HG03521 (cell line): ENCODE results near the gene CD33.
"Not testable (repeated sequence)": the region's sequence is repeated elsewhere in the genome, so short reads cannot be mapped to it uniquely, and the experiment has no call there.

Experiments used
- ATAC-seq: cut with Tn5 transposase; IDR thresholded peaks from one replicate; pipeline ENCODE4 v1.9.1; 2021; ENCODE audit warnings: mild to moderate bottlenecking, moderate library complexity; ENCODE audit not compliant: unreplicated experiment

CD33 gene

DNA sequence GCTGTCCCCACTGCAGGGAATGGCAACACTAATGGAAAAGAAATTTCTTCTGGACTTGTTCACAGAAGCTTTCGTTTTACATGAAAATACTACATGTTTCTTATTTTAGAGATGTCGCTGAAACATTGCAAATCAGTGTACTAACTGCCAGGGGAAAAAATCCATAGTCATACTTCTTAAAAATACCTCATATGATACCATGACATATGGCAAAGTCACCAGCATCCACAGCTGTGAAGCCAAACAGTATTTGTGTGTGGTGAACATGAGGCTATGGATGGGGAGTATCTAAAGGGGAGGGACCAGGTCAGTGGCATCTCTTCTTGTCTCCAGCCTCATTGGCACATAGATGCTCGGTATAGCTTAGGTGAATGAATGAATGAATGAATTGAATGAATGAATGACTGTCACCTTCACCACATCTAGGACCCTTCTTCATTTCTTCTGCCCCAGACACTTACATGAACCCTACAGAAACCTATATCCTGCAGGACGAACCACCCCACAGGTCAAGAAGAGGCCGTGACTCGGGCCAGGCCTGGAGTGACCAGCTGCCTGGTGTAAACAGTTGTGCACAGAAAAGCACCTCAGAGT lies 14.6 kb upstream of the CD33 start:
- no peak for ATAC-seq

DNA sequence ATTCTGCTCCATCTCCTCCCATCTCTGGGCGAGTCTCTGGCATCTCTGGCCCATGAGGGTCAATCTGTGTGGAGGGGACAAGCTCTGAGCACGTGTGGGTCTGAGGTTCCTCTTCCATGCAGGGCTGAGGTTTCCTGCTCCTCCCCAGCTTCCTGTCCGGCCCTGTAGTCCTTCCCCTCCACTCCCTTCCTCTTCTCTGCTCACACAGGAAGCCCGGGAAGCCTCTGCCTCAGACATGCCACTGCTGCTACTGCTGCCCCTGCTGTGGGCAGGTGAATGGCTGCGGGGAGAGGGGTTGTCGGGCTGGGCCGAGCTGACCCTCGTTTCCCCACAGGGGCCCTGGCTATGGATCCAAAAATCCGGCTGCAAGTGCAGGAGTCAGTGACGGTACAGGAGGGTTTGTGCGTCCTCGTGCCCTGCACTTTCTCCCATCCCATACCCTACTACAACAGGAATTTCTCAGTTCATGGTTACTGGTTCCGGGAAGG lies 14.0 kb upstream of the CD33 start:
- not testable (repeated sequence) for ATAC-seq

DNA sequence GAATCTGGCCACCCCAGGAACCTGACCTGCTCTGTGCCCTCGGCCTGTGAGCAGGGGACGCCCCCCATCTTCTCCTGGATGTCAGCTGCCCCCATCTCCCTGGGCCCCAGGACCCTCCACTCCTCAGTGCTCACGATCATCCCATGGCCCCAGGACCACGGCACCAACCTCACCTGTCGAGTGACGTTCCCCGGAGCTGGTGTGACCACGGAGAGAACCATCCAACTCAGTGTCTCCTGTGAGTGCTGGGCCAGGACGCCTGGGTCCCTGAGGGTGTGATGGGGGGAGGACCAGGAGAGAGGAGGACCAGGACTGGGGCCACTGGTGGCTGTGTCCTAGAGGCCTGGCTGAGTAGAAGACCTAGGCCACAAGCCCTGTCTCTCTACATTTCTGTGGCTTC lies 13.0 kb upstream of the CD33 start:
- ATAC-seq: no peak

GRCh38 chr19:51219307-51219706 lies 5.6 kb upstream of the CD33 start:
- no peak for ATAC-seq

DNA sequence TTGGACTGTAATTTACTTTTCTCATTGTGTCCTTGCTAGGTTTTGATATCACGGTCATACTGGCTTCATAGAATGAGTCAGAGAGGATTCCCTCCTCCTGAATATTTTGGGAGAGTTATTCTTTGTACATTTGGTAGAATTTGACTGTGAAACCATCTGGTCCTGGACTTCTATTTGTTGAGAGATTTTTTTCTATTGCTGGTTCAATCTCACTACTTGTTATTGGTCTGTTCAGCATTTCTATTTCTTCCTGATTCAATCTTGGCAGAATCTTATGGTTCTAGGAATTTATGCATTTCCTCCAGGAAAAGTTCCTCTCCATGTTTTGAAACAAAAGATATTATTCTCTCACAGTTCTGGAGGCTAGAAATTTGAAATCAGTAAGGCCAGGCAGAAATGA lies 4.9 kb upstream of the CD33 start:
- ATAC-seq: no peak

DNA sequence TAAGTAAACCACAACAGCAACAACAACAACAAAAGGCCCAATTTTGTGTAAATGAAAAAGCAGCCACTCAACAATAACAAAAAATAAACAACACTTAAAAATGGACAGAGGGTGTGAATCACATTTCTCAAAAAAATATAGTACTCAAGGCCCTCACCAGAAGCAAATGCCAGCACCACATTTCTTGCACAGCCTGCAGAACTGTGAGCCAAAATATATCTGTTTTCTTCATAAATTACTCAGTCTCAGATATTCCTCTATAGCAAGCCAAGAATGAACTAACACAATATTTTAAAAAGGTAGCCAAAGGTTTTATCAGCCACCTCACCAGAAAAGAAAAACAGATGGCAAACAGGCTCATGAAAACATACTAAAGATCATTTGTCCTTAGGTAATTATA lies 3.9 kb upstream of the CD33 start:
- ATAC-seq: no peak

DNA sequence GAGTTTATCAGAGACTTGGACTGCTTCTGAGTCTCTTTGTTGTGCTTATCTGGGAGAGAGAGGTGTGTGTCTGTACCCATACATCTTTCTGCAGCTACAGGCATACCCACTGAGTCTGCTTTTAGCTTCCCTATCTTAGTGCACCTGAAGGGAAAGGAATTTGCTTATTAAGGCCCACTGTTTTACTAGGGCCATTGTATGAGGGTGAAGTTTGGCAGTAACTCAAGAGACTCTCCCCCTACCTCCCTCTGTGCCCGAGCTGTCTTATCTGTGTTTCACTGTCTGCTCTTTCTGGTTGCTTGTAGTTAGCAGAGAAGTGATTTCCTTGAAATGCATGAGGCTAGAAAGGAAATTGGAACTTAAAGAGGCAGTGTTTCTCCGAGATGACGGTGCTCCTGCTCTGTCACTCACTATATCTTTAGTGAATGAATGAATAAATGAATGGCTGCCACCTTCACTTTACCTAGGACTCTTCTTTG lies 678 bp upstream of the CD33 start:
- no peak for ATAC-seq

GRCh38 chr19:51226067-51226466 lies 1.2 kb downstream of the CD33 start:
- ATAC-seq: no peak

GRCh38 chr19:51227326-51227725 lies 2.4 kb downstream of the CD33 start:
- ATAC-seq: no peak

GRCh38 chr19:51227966-51228365 lies 3.1 kb downstream of the CD33 start:
- ATAC-seq: no peak

DNA sequence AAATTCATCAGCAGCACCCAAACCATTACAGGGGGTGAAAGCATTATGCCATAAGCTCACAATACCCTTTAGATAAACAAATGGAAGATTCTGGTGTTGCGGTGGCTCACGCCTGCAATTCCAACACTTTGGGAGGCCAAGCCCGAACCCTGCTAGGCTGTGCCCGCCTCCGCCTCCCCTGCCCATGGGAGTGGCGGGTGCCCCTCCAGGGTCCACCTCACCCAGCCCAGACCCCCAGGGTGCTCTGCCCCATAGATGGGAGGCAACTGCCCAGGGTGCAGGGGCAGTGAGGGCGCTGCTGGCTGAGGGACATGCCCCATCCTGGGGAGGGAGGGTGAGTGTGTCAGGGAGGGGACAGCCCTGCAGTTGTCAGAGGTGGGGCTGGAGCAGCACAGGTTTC lies 16.0 kb downstream of the CD33 start:
- ATAC-seq: no peak

- ATAC-seq: no peak
These were observed 18.2 kb downstream of the CD33 start for GRCh38 chr19:51242881-51243630.

- no peak for ATAC-seq
These were observed 21.3 kb downstream of the CD33 start for GRCh38 chr19:51246164-51246552.

- ATAC-seq: no peak
These were observed 23.2 kb downstream of the CD33 start for GRCh38 chr19:51247972-51248590.

- ATAC-seq: no peak
These were observed 26.0 kb downstream of the CD33 start, which contains the start of gene SIGLECL1 for GRCh38 chr19:51250786-51251467. Gene SIGLECL1, plus strand, starts transcription at chr19:51251080. Its CDS starts 12,993 bp downstream, at chr19:51264073.

DNA sequence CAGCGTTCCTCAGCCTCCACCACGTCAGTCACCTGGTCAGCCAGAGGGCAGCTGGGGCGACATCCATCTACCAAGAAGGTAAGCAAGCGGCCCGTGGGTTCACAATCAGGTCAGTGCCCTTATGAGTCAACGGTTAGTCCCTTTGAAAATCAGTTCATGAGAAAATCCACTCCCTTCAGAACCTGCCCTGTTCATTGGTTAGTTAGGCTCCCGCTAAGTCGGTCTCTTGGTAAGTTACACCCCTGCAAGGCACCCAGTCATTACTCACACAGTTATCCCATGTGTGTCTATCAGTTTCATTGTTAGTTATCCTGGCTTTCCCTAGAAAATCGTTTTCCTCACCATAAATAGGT lies 26.6 kb downstream of the CD33 start:
- ATAC-seq: no peak

GRCh38 chr19:51252306-51253079 lies 27.6 kb downstream of the CD33 start:
- no peak for ATAC-seq

DNA sequence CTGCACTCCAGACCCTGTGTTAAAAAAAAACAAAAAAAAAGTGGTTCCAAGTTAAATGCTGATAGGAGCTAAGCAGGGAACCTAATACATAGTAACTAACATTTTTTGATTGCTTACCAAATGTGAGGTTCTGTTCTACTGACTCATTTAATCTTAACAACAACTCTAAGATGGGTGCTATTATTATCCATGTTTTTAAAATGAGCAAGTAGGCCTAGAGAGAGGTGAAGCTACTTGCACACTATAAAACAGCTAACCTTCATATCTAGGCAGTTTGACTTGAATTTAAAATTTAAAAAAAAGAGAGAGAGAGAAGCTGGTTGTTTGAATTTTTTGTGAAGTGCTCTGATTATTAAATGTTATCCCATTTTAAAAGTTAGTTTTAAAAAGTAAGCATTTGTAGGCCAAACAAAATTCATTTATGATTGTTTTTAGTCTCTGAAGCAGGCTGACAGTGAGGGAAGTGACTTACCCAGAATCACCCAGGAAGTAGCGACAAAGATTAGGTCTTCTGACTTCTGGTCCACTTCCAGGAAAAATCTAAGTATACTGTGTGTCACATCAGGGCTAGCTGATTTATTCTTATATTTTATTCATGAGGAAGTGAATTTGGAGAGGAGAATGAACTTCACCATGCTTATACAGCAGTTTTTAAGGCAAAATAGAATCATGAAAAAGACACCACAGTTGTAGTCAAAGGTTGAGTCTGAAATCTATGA lies 28.4 kb downstream of the CD33 start:
- no peak for ATAC-seq

DNA sequence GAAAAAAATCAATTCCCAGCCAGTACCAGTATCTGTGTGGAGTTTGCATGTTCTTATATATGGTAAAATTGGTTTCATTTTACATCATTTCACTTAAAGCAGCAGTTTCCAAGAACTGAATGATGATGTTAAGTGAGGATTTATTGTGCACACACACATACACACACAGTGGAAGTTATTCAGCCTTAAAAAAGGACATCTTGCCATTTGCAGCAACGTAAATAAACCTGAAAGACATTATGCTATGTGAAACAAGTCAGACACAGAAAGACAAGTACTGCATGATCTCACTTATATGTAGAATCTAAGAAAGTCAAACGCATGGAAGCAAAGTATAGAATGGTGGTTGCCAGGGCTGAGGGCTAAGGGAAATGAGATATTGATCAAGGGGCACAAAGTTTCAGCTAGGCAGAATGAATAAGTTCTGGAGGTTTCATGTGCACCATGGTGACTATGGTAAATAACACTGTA lies 31.3 kb downstream of the CD33 start:
- no peak for ATAC-seq

GRCh38 chr19:51257471-51257870 lies 32.6 kb downstream of the CD33 start:
- no peak for ATAC-seq
